ENCODE data around the gene JADE2.
"Not testable (repeated sequence)": the region's sequence is repeated elsewhere in the genome, so short reads cannot be mapped to it uniquely, and the experiment has no call there.

GRCh38 chr5:134556588-134556987 lies 31.1 kb downstream of the JADE2 start:
- TF ChIP-seq, protein P1, sequence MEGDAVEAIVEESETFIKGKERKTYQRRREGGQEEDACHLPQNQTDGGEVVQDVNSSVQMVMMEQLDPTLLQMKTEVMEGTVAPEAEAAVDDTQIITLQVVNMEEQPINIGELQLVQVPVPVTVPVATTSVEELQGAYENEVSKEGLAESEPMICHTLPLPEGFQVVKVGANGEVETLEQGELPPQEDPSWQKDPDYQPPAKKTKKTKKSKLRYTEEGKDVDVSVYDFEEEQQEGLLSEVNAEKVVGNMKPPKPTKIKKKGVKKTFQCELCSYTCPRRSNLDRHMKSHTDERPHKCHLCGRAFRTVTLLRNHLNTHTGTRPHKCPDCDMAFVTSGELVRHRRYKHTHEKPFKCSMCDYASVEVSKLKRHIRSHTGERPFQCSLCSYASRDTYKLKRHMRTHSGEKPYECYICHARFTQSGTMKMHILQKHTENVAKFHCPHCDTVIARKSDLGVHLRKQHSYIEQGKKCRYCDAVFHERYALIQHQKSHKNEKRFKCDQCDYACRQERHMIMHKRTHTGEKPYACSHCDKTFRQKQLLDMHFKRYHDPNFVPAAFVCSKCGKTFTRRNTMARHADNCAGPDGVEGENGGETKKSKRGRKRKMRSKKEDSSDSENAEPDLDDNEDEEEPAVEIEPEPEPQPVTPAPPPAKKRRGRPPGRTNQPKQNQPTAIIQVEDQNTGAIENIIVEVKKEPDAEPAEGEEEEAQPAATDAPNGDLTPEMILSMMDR (IDR thresholded peaks at IDR 0.05; ENCODE audit: poor library complexity) = not testable (repeated sequence)
- not testable (repeated sequence) for TF ChIP-seq EZH2phosphoT487 (IDR thresholded peaks at IDR 0.05; ENCODE audit: low read depth, severe bottlenecking, unreplicated experiment)
